Kasumi-1 (cell line): ENCODE results near the gene FAM20A.
"Not testable (repeated sequence)": the region's sequence is repeated elsewhere in the genome, so short reads cannot be mapped to it uniquely, and the experiment has no call there.

Experiments
- DNase-seq, 2 experiments: peaks; one replicate each; lab custom pipeline; 2025; lab: John Stamatoyannopoulos, UW

Gene FAM20A

GRCh38 chr17:68519911-68520310 is 81.3 kb downstream of the FAM20A start:
- DNase-seq: no peak

- DNase-seq: not testable (repeated sequence)
Observed at GRCh38 chr17:68519051-68519450, 82.1 kb downstream of the FAM20A start.

GRCh38 chr17:68518063-68518815 is 82.9 kb downstream of the FAM20A start:
- no peak for DNase-seq

GRCh38 chr17:68517605-68518004 is 83.6 kb downstream of the FAM20A start:
- not testable (repeated sequence) for DNase-seq

GRCh38 chr17:68516732-68517131 is 84.4 kb downstream of the FAM20A start:
- no peak for DNase-seq

- no peak for DNase-seq
Observed at GRCh38 chr17:68514831-68515635, 86.1 kb downstream of the FAM20A start.

GRCh38 chr17:68513932-68514331 is 87.2 kb downstream of the FAM20A start:
- no peak for DNase-seq

GRCh38 chr17:68512960-68513474 is 88.2 kb downstream of the FAM20A start:
- DNase-seq: peak; percentile 40 to 70

GRCh38 chr17:68512247-68512959 is 88.8 kb downstream of the FAM20A start, which contains the start of gene PRKAR1A:
Gene PRKAR1A, plus strand, starts transcription at chr17:68512430. Its CDS starts 2,970 bp downstream, at chr17:68515400.
- peak; percentile 97 for DNase-seq

GRCh38 chr17:68511671-68512246 is 89.4 kb downstream of the FAM20A start:
- peak; percentile 61 to 68 for DNase-seq

- no peak for DNase-seq
Observed at GRCh38 chr17:68511254-68511670, 89.9 kb downstream of the FAM20A start.

- peak; percentile 38 to 54 for DNase-seq
Observed at GRCh38 chr17:68509141-68510057, 91.8 kb downstream of the FAM20A start.

GRCh38 chr17:68507576-68507975 is 93.6 kb downstream of the FAM20A start:
- DNase-seq: no peak

GRCh38 chr17:68505951-68506350 is 95.2 kb downstream of the FAM20A start:
- DNase-seq: no peak

GRCh38 chr17:68501074-68501473 is 100.1 kb downstream of the FAM20A start:
- no peak for DNase-seq

- DNase-seq: no peak
Observed at GRCh38 chr17:68499587-68499986, 101.6 kb downstream of the FAM20A start.

- DNase-seq: no peak
Observed at GRCh38 chr17:68498479-68499326, 102.5 kb downstream of the FAM20A start.

GRCh38 chr17:68497885-68498319 is 103.3 kb downstream of the FAM20A start:
- DNase-seq: peak; percentile 92 to 93

- DNase-seq: no peak
Observed at GRCh38 chr17:68495081-68495480, 106.1 kb downstream of the FAM20A start.
